HEK293 (cell line): Measurements from ENCODE around the gene NUDT22.

ENCODE experiments used
- CTCF ChIP-seq: fragments of 450-650 bp; formaldehyde crosslinking; IDR thresholded peaks from 2 replicates; pipeline ENCODE4 v1.5.1; 2016; ENCODE audit warnings: missing biosample characterization, missing genetic modification characterization
- ZNF138 ChIP-seq: fragments of 450-650 bp; formaldehyde crosslinking; IDR thresholded peaks from 2 replicates; pipeline ENCODE4 v1.5.1; 2016; ENCODE audit warnings: missing biosample characterization, missing genetic modification characterization, borderline replicate concordance
- ZNF16 ChIP-seq: fragments of 450-650 bp; formaldehyde crosslinking; IDR thresholded peaks from 2 replicates; pipeline ENCODE4 v1.5.1; 2016; ENCODE audit warnings: low read depth, missing biosample characterization, missing genetic modification characterization

DNA sequence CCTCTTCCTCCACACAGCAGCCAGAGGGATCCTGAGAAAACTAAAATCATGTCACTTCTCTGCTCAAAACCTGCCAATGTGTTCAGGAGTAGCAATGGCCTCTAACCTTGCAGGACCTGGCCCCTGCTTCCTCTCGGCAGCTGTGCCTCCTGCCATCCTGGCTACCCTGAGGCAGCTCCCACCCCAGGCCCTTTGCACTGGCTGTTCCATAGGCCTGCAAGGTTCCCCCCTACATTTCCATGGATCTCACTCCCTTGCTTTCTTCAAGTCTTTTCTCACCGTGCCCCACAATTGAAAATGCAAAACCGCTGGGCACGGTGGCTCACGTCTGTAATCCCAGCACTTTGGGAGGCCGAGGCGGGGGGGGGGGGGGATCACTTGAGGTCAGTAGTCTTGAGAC lies 42.2 kb upstream of the NUDT22 start:
- TF ChIP-seq CTCF (tag by site-specific recombination) (no peak), ZNF138 (no peak), ZNF16 (no peak)
